Glutamatergic neuron (in vitro differentiated cells): ENCODE results near the gene NPHP1. TPM values are rescaled to one million over a fixed set of nuclear protein-coding genes. Genes with fewer than 3 reads are reported as not detected.
"Not testable (repeated sequence)": the region's sequence is repeated elsewhere in the genome, so short reads cannot be mapped to it uniquely, and the experiment has no call there.

Source experiments
- DNase-seq: peaks from one replicate; pipeline ENCODE4 v3.0.0; 2022
- H3K27ac Mint-ChIP-seq: one replicate; pipeline ENCODE4 v1.8.0; 2020; ENCODE audit warnings: mild to moderate bottlenecking, mixed read lengths, inconsistent platforms; ENCODE audit not compliant: unreplicated experiment
- H3K27me3 Mint-ChIP-seq: one replicate; pipeline ENCODE4 v1.8.0; 2020; ENCODE audit warnings: mild to moderate bottlenecking, moderate library complexity, mixed read lengths, inconsistent platforms; ENCODE audit not compliant: unreplicated experiment
- H3K36me3 Mint-ChIP-seq: one replicate; pipeline ENCODE4 v1.8.0; 2020; ENCODE audit warnings: mild to moderate bottlenecking, mixed read lengths, inconsistent platforms; ENCODE audit not compliant: unreplicated experiment
- H3K4me1 Mint-ChIP-seq: one replicate; pipeline ENCODE4 v1.8.0; 2020; ENCODE audit warnings: mild to moderate bottlenecking, low read depth, mixed read lengths, inconsistent platforms; ENCODE audit not compliant: unreplicated experiment
- H3K4me3 Mint-ChIP-seq: one replicate; pipeline ENCODE4 v1.8.0; 2020; ENCODE audit warnings: mild to moderate bottlenecking, mixed read lengths, inconsistent platforms; ENCODE audit not compliant: unreplicated experiment
- H3K9me3 Mint-ChIP-seq: one replicate; pipeline ENCODE4 v1.8.0; 2020; ENCODE audit warnings: mild to moderate bottlenecking, moderate library complexity, mixed read lengths, inconsistent platforms; ENCODE audit not compliant: unreplicated experiment
- total RNA-seq: library from RNA; stranded (reverse); fragmentation: NEBNext Ultra II Directional; extraction: Animal tissue kit (Norgen Biotek cat#: 25700); gene quantifications from one replicate; pipeline ENCODE4 v1.2.1, GENCODE V29; 2021; ENCODE audit not compliant: unreplicated experiment
- TF ChIP-seq, protein P1 (sequence below): fragments of 200-600 bp; sonication (generic); IDR thresholded peaks from one replicate; pipeline ENCODE4 v1.5.0; 2021; ENCODE audit not compliant: partially characterized antibody, unreplicated experiment

NPHP1 gene
- total RNA-seq, 1 donor from 2014 or later = 2.5 TPM

GRCh38 chr2:110221938-110222337, 17.1 kb upstream of the NPHP1 start:
- TF ChIP-seq, protein P1, sequence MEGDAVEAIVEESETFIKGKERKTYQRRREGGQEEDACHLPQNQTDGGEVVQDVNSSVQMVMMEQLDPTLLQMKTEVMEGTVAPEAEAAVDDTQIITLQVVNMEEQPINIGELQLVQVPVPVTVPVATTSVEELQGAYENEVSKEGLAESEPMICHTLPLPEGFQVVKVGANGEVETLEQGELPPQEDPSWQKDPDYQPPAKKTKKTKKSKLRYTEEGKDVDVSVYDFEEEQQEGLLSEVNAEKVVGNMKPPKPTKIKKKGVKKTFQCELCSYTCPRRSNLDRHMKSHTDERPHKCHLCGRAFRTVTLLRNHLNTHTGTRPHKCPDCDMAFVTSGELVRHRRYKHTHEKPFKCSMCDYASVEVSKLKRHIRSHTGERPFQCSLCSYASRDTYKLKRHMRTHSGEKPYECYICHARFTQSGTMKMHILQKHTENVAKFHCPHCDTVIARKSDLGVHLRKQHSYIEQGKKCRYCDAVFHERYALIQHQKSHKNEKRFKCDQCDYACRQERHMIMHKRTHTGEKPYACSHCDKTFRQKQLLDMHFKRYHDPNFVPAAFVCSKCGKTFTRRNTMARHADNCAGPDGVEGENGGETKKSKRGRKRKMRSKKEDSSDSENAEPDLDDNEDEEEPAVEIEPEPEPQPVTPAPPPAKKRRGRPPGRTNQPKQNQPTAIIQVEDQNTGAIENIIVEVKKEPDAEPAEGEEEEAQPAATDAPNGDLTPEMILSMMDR = no peak

DNA sequence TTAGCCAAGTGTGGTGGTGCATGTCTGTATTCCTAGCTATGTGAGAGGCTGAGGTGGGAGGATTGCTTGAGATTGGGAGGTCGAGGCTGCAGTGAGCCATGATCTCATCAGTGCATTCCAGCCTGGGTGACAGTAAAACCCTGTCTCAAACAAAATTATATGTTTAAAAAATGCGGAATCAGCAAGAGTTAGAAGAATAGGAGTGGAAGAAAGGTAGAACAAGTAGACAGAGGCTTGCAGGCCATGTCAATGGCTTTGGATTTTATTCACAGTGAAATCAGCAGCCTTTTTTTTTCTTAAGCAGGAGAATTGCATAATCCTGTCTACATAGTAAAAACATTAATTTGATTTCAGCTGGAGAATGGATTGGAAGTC, 15.4 kb upstream of the NPHP1 start:
- Mint-ChIP-seq H3K9me3 (peaks cover 3% of the 10 kb centered on the region), H3K4me3 (no peak overlapping the region), H3K27ac (no peak overlapping the region), H3K36me3 (no peaks in the 10 kb centered on the region), H3K4me1 (no peaks in the 10 kb centered on the region), H3K27me3 (peaks cover 4% of the 10 kb centered on the region)
- DNase-seq = no peak
- TF ChIP-seq, protein P1 = no peak

More at GRCh38 chr2:110221938-110222337, 17.1 kb upstream of the NPHP1 start:
- no peaks in the 10 kb centered on the region for H3K36me3 Mint-ChIP-seq
- DNase-seq = no peak
- no peak overlapping the region for H3K4me3 Mint-ChIP-seq
- peaks cover 4% of the 10 kb centered on the region for H3K27me3 Mint-ChIP-seq
- no peak overlapping the region for H3K27ac Mint-ChIP-seq
- peaks cover 3% of the 10 kb centered on the region for H3K9me3 Mint-ChIP-seq
- H3K4me1 Mint-ChIP-seq = no peaks in the 10 kb centered on the region

- Mint-ChIP-seq H3K27ac (no peak overlapping the region), H3K9me3 (peaks cover 3% of the 10 kb centered on the region), H3K4me1 (no peaks in the 10 kb centered on the region), H3K4me3 (no peak overlapping the region), H3K27me3 (peaks cover 4% of the 10 kb centered on the region), H3K36me3 (no peaks in the 10 kb centered on the region)
- no peak for DNase-seq
- TF ChIP-seq, protein P1 = no peak
These were observed 14.8 kb upstream of the NPHP1 start for GRCh38 chr2:110219496-110220189.

- H3K4me1 Mint-ChIP-seq, H3K27ac Mint-ChIP-seq, DNase-seq, H3K9me3 Mint-ChIP-seq, H3K36me3 Mint-ChIP-seq, H3K27me3 Mint-ChIP-seq, H3K4me3 Mint-ChIP-seq: not testable (repeated sequence)
These were observed 14.1 kb upstream of the NPHP1 start for GRCh38 chr2:110218889-110219288.

- H3K4me1 Mint-ChIP-seq = no peaks in the 10 kb centered on the region
- H3K36me3 Mint-ChIP-seq = peaks cover 8% of the 10 kb centered on the region
- peaks cover 5% of the 10 kb centered on the region for H3K9me3 Mint-ChIP-seq
- H3K4me3 Mint-ChIP-seq = no peak overlapping the region
- DNase-seq = no peak
- peaks cover 6% of the 10 kb centered on the region for H3K27me3 Mint-ChIP-seq
- no peak overlapping the region for H3K27ac Mint-ChIP-seq
- TF ChIP-seq, protein P1 = no peak
These were observed 12.0 kb upstream of the NPHP1 start for GRCh38 chr2:110216803-110217202.
